ENCODE measurements around the gene L2HGDH. TPM values are rescaled to one million over a fixed set of nuclear protein-coding genes. Genes with fewer than 3 reads are reported as not detected.

L2HGDH gene
- total and polyA plus RNA-seq, 10 of the 15 experiments (the other 5 are each of a cell fraction or from before 2014, with no cell fraction given) = 2.6 to 18.3 (median 13.5) TPM

- TF ChIP-seq SMARCA5 (IDR thresholded peaks at IDR 0.05) (peak; percentile 63; the same call in 1 of the 2 replicates), SPI1 (IDR thresholded peaks at IDR 0.05; ENCODE audit: borderline replicate concordance, insufficient read depth, low read depth, low read length) (no peak), BMI1 (IDR thresholded peaks at IDR 0.05; ENCODE audit: borderline replicate concordance) (no peak), PBX3 (IDR thresholded peaks at IDR 0.05; ENCODE audit: insufficient replicate concordance, low read depth, low read length) (no peak), LARP7 (IDR thresholded peaks at IDR 0.05) (no peak), BACH1 (IDR thresholded peaks at IDR 0.05; ENCODE audit: borderline replicate concordance) (no peak)
- TF ChIP-seq, protein P1, sequence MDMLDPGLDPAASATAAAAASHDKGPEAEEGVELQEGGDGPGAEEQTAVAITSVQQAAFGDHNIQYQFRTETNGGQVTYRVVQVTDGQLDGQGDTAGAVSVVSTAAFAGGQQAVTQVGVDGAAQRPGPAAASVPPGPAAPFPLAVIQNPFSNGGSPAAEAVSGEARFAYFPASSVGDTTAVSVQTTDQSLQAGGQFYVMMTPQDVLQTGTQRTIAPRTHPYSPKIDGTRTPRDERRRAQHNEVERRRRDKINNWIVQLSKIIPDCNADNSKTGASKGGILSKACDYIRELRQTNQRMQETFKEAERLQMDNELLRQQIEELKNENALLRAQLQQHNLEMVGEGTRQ (IDR thresholded peaks at IDR 0.05; ENCODE audit: borderline replicate concordance, low read depth, low read length) = no peak
These were observed 575 bp downstream of the L2HGDH start (continued) for GRCh38 chr14:50311337-50311971.

DNA sequence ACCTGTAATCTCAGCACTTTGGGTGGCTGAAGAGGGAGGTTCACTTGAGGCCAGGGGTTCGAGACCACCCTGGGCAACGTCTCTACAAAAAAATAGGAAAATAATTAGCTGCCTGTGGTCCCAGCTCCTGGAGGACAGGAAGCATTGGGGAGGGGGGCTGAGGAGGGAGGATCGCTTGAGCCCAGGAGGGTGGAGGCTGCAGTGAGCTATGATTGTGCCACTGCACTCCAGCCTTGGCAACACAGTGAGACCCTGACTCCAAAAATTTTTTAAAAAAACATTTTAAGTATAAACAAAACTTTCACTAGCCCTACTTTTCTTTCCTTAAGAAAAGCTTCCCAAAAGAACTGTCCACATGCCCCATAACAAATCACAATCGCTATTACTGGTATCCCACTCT, 1.6 kb downstream of the L2HGDH start:
- ATAC-seq (no peak), FAIRE-seq (no peak), DNase-seq (ENCODE audit: low read depth, low spot score) (no peak)
- Histone ChIP-seq H3K36me3 (ENCODE audit: control insufficient read depth in 2 of 2, insufficient read depth in 2 of 2, low read length in 1 of 2) (no peaks in the 10 kb centered on the region), H2AFZ (ENCODE audit: control insufficient read depth, low read depth, low read length) (no peak overlapping the region), H3K27me3 (replicated peaks in 1 of 2; ENCODE audit: control insufficient read depth in 2 of 2, insufficient read depth in 2 of 2, low read length in 1 of 2) (no peaks in the 10 kb centered on the region), H3K9ac (ENCODE audit: control insufficient read depth, insufficient read depth, low read length) (no peak overlapping the region), H3K4me3 (no peak overlapping the region; the same call in 1 of the 2 replicates), H3K79me2 (ENCODE audit: control insufficient read depth, insufficient read depth, low read length) (peaks cover 32% of the 10 kb centered on the region), H3K27ac (ENCODE audit: control insufficient read depth, insufficient read depth) (no peak overlapping the region), H4K20me1 (ENCODE audit: control insufficient read depth, insufficient read depth) (no peaks in the 10 kb centered on the region), H3K4me2 (ENCODE audit: control insufficient read depth, insufficient read depth) (no peak overlapping the region), H3K9me3 (replicated peaks; ENCODE audit: control insufficient read depth, insufficient read depth, low read length) (peaks cover 6% of the 10 kb centered on the region; the same call in 1 of the 3 replicates), H3K4me1 (ENCODE audit: control insufficient read depth, insufficient read depth, low read length) (peaks cover 4% of the 10 kb centered on the region; the same call in 1 of the 2 replicates)
- POLR2A ChIA-PET = interaction anchor here (0.7 to 1.9 kb wide), 8 partner anchors 9 to 484 kb away, joined by 3 to 6 read pairs (median 4); no protein-coding TSS in a partner anchor
- BruUV-seq (replicated peaks) = no TSS peak
- intact Hi-C loops (cut with micrococcal nuclease; ENCODE audit: unreplicated experiment) (loop anchor here (5.0 to 10.0 kb wide), 2 partner anchors 448 to 514 kb away; no protein-coding TSS in a partner anchor), in situ Hi-C loops (cut with MboI) (no loop called here)
- SMC1A ChIA-PET (ENCODE audit: uncharacterized antibody, unreplicated experiment) = interaction anchor here (1.1 to 3.4 kb wide), 4 partner anchors 11 to 448 kb away, joined by 3 to 19 read pairs (median 4); no protein-coding TSS in a partner anchor
- WGBS (ENCODE audit: insufficient coverage, insufficient replicate concordance, low lambda C conversion rate, missing lambda C conversion rate) = 78% methylated on average over 4 of the region's 4 CpGs
- RAD21 ChIA-PET (ENCODE audit: unreplicated experiment) = no interaction called here
- CTCF ChIA-PET = interaction anchor here (0.6 to 3.2 kb wide), 6 partner anchors 9 to 467 kb away, joined by 3 to 39 read pairs (median 5); no protein-coding TSS in a partner anchor
- TF ChIP-seq ZZZ3 (IDR thresholded peaks at IDR 0.05; ENCODE audit: control insufficient read depth, insufficient read length, low read depth) = no peak
- no peak for TF ChIP-seq SP1 (IDR thresholded peaks at IDR 0.05; ENCODE audit: low read depth, low read length)
- TF ChIP-seq CBX5 (IDR thresholded peaks at IDR 0.05; ENCODE audit: low read depth) = no peak
- TF ChIP-seq SUZ12 (IDR thresholded peaks at IDR 0.05; ENCODE audit: unreplicated experiment) = no peak
- TF ChIP-seq, protein P2, sequence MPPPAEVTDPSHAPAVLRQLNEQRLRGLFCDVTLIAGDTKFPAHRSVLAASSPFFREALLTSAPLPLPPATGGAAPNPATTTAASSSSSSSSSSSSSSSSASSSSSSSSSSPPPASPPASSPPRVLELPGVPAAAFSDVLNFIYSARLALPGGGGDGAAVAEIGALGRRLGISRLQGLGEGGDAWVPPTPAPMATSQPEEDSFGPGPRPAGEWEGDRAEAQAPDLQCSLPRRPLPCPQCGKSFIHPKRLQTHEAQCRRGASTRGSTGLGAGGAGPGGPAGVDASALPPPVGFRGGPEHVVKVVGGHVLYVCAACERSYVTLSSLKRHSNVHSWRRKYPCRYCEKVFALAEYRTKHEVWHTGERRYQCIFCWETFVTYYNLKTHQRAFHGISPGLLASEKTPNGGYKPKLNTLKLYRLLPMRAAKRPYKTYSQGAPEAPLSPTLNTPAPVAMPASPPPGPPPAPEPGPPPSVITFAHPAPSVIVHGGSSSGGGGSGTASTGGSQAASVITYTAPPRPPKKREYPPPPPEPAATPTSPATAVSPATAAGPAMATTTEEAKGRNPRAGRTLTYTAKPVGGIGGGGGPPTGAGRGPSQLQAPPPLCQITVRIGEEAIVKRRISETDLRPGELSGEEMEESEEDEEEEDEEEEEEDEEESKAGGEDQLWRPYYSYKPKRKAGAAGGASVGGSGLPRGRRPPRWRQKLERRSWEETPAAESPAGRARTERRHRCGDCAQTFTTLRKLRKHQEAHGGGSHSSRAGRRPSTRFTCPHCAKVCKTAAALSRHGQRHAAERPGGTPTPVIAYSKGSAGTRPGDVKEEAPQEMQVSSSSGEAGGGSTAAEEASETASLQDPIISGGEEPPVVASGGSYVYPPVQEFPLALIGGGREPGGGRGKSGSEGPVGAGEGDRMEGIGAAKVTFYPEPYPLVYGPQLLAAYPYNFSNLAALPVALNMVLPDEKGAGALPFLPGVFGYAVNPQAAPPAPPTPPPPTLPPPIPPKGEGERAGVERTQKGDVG (CRISPR knock-in tag; IDR thresholded peaks at IDR 0.05) = no peak
- no peak for TF ChIP-seq STAT1 (conservative IDR thresholded peaks at IDR 0.05)
- TF ChIP-seq SREBF2 (IDR thresholded peaks at IDR 0.05; ENCODE audit: low read length) = no peak
- no peak for TF ChIP-seq JUND (IDR thresholded peaks at IDR 0.05; ENCODE audit: low read depth, low read length)
- no peak for TF ChIP-seq RAD51 (IDR thresholded peaks at IDR 0.05)
- no peak for TF ChIP-seq NFIC (IDR thresholded peaks at IDR 0.05; ENCODE audit: low read depth, low read length)
- TF ChIP-seq SUPT20H (IDR thresholded peaks at IDR 0.05; ENCODE audit: borderline replicate concordance, control insufficient read depth, low read depth, low read length) = no peak
